Keratinocyte (primary cell): ENCODE data around the gene ATXN7L1. TPM values are rescaled to one million over a fixed set of nuclear protein-coding genes. Genes with fewer than 3 reads are reported as not detected.

Source experiments
- DNase-seq: peaks from one replicate; pipeline ENCODE4 v3.0.0-alpha.2; 2011; ENCODE audit warnings: low read depth, missing footprints, low spot score
- FAIRE-seq: peaks from 2 replicates; lab custom pipeline; 2011; peaks lifted over from hg19 to GRCh38; lab: Jason Lieb, UNC
- H2AFZ ChIP-seq: 2 replicates; pipeline ENCODE4 v1.6.0; 2012; ENCODE audit warnings: low read length, control low read depth, inconsistent platforms; ENCODE audit not compliant: control insufficient read depth
- H3K27ac ChIP-seq: 2 replicates; pipeline ENCODE4 v1.5.1; 2011; ENCODE audit warnings: low read length; ENCODE audit not compliant: control insufficient read depth, insufficient read depth
- H3K27me3 ChIP-seq: 3 replicates; pipeline ENCODE4 v1.6.0; 2011; ENCODE audit warnings: low read length; ENCODE audit not compliant: control insufficient read depth, insufficient read depth; ENCODE audit errors: extremely low read depth
- H3K36me3 ChIP-seq, 2 experiments: 2 replicates in 1 of 2; 3 replicates in 1 of 2; pipeline ENCODE4 v1.5.1; 2011; ENCODE audit warnings: low read length in 2 of 2, mild to moderate bottlenecking in 1 of 2; ENCODE audit not compliant: control insufficient read depth in 2 of 2, insufficient read depth in 2 of 2; ENCODE audit errors: extremely low read depth in 1 of 2
- H3K4me1 ChIP-seq: 3 replicates; pipeline ENCODE4 v1.5.1; 2011; ENCODE audit warnings: low read length; ENCODE audit not compliant: control insufficient read depth, insufficient read depth; ENCODE audit errors: extremely low read depth
- H3K4me2 ChIP-seq: 3 replicates; pipeline ENCODE4 v1.6.0; 2011; ENCODE audit warnings: low read depth, low read length; ENCODE audit not compliant: control insufficient read depth, insufficient read depth; ENCODE audit errors: extremely low read depth
- H3K4me3 ChIP-seq, 3 experiments: fragments of 200-600 bp in 1 of 3; sonication (generic) in 1 of 3; 2 replicates in 2 of 3; 3 replicates in 1 of 3; pipeline ENCODE4 v1.5.1; 2011 to 2016; ENCODE audit warnings: low read length in 3 of 3, mild to moderate bottlenecking in 3 of 3, control low read depth in 2 of 3, inconsistent platforms in 1 of 3, low read depth in 1 of 3, mixed read lengths in 1 of 3, mixed run types in 1 of 3, moderate library complexity in 1 of 3; ENCODE audit not compliant: control insufficient read depth in 2 of 3, insufficient read depth in 2 of 3; ENCODE audit errors: extremely low read depth in 1 of 3
- H3K79me2 ChIP-seq: 2 replicates; pipeline ENCODE4 v1.6.0; 2012; ENCODE audit warnings: low read length; ENCODE audit not compliant: control insufficient read depth, insufficient read depth
- H3K9ac ChIP-seq: 3 replicates; pipeline ENCODE4 v1.6.0; 2011; ENCODE audit warnings: low read length; ENCODE audit not compliant: control insufficient read depth, insufficient read depth; ENCODE audit errors: extremely low read depth
- H3K9me1 ChIP-seq: 3 replicates; pipeline ENCODE4 v1.6.0; 2011; ENCODE audit warnings: low read length; ENCODE audit not compliant: control insufficient read depth, insufficient read depth; ENCODE audit errors: extremely low read depth
- H3K9me3 ChIP-seq: 2 replicates; pipeline ENCODE4 v1.5.1; 2012; ENCODE audit warnings: low read depth, low read length; ENCODE audit not compliant: control insufficient read depth
- H4K20me1 ChIP-seq: 3 replicates; pipeline ENCODE4 v1.6.0; 2011; ENCODE audit warnings: low read length; ENCODE audit not compliant: control insufficient read depth, insufficient read depth; ENCODE audit errors: extremely low read depth
- CTCF ChIP-seq, 3 experiments: IDR thresholded peaks in 1 of 3; conservative IDR thresholded peaks in 1 of 3; optimal IDR thresholded peaks in 1 of 3; 2 replicates in 2 of 3; 3 replicates in 1 of 3; pipeline versions ENCODE3 to v1.5.1; 2011; ENCODE audit warnings: low read length in 3 of 3, mild to moderate bottlenecking in 3 of 3, moderate library complexity in 2 of 3, control low read depth in 1 of 3, inconsistent platforms in 1 of 3; ENCODE audit not compliant: insufficient read depth in 2 of 3; ENCODE audit errors: extremely low read depth in 1 of 3
- EZH2 ChIP-seq: IDR thresholded peaks from one replicate; pipeline ENCODE4 v1.6.1; 2012; ENCODE audit warnings: inconsistent platforms, mild to moderate bottlenecking, low read length, moderate library complexity
- dilution Hi-C: fragments of 300-500 bp; cut with MboI; formaldehyde crosslinking; loops from one replicate; pipeline ENCODE4 v1.7.0; 2020; ENCODE audit warnings: low sequenced_read_pairs; ENCODE audit not compliant: extremely low pct_ligation_motif_present
- polyA plus RNA-seq, 5 experiments: library from polyadenylated mRNA; depleted of rRNA in 3 of 5; stranded (reverse) in 3 of 5; stranded (forward) in 1 of 5; unstranded in 1 of 5; fragments of >200 nt; gene quantifications; 1 replicate in 1 of 5; 2 replicates in 3 of 5; 3 replicates in 1 of 5; pipeline versions ENCODE4 v1.2.1 to v1.2.3, GENCODE V29; 2011 to 2012; ENCODE audit warnings: missing spikeins in 2 of 5, low read depth in 1 of 5, low replicate concordance in 1 of 5

Gene ATXN7L1
- polyA plus RNA-seq, 1 donor (not counting 4 experiments of a cell fraction or from before 2014, with no cell fraction given): 4.8 TPM

- Histone ChIP-seq H3K4me1 (no peaks in the 10 kb centered on the region), H3K79me2 (no peaks in the 10 kb centered on the region), H3K9ac (no peak overlapping the region), H4K20me1 (no peaks in the 10 kb centered on the region), H3K27ac (no peak overlapping the region), H3K4me3 (no peak overlapping the region), H3K4me2 (no peak overlapping the region), H2AFZ (no peak overlapping the region), H3K36me3 (no peaks in the 10 kb centered on the region), H3K9me1 (no peaks in the 10 kb centered on the region), H3K27me3 (no peaks in the 10 kb centered on the region), H3K9me3 (no peaks in the 10 kb centered on the region)
- DNase-seq (no peak), FAIRE-seq (no peak)
- TF ChIP-seq EZH2: no peak
- TF ChIP-seq CTCF (optimal IDR thresholded peaks at IDR 0.05 in 1 of 3, IDR thresholded peaks at IDR 0.05 in 1 of 3, conservative IDR thresholded peaks at IDR 0.05 in 1 of 3; ENCODE audit: extremely low read depth in 1 of 3, insufficient read depth in 2 of 3, low read length in 3 of 3): no peak
- dilution Hi-C loops: no loop called here
These were observed 59.3 kb downstream of the ATXN7L1 start for GRCh38 chr7:105816954-105817615.

- Histone ChIP-seq H3K27ac (no peak overlapping the region), H3K9ac (no peak overlapping the region), H2AFZ (no peak overlapping the region), H3K4me1 (no peaks in the 10 kb centered on the region), H3K4me3 (no peak overlapping the region), H3K9me1 (no peaks in the 10 kb centered on the region), H4K20me1 (no peaks in the 10 kb centered on the region), H3K36me3 (no peaks in the 10 kb centered on the region), H3K79me2 (no peaks in the 10 kb centered on the region), H3K4me2 (no peak overlapping the region), H3K9me3 (no peaks in the 10 kb centered on the region), H3K27me3 (no peaks in the 10 kb centered on the region)
- no peak for TF ChIP-seq CTCF (optimal IDR thresholded peaks at IDR 0.05 in 1 of 3, IDR thresholded peaks at IDR 0.05 in 1 of 3, conservative IDR thresholded peaks at IDR 0.05 in 1 of 3; ENCODE audit: extremely low read depth in 1 of 3, insufficient read depth in 2 of 3, low read length in 3 of 3)
- no peak for TF ChIP-seq EZH2
- FAIRE-seq: no peak
- dilution Hi-C loops: no loop called here
- DNase-seq: no peak
These were observed 60.0 kb downstream of the ATXN7L1 start for GRCh38 chr7:105816266-105816843.
